ENCODE measurements around the gene EVI5.
"Not testable (repeated sequence)": the region's sequence is repeated elsewhere in the genome, so short reads cannot be mapped to it uniquely, and the experiment has no call there.

GRCh38 chr1:92584810-92585209, 200.1 kb downstream of the EVI5 start:
- not testable (repeated sequence) for TF ChIP-seq EZH2 (IDR thresholded peaks at IDR 0.05; ENCODE audit: borderline replicate concordance, insufficient read depth, low read depth, low read length, poor library complexity, severe bottlenecking)
- TF ChIP-seq, protein P1, sequence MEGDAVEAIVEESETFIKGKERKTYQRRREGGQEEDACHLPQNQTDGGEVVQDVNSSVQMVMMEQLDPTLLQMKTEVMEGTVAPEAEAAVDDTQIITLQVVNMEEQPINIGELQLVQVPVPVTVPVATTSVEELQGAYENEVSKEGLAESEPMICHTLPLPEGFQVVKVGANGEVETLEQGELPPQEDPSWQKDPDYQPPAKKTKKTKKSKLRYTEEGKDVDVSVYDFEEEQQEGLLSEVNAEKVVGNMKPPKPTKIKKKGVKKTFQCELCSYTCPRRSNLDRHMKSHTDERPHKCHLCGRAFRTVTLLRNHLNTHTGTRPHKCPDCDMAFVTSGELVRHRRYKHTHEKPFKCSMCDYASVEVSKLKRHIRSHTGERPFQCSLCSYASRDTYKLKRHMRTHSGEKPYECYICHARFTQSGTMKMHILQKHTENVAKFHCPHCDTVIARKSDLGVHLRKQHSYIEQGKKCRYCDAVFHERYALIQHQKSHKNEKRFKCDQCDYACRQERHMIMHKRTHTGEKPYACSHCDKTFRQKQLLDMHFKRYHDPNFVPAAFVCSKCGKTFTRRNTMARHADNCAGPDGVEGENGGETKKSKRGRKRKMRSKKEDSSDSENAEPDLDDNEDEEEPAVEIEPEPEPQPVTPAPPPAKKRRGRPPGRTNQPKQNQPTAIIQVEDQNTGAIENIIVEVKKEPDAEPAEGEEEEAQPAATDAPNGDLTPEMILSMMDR (IDR thresholded peaks at IDR 0.05), result not testable (repeated sequence)

All from B cell (primary cell).